ENCODE measurements around the gene WFDC2. TPM values are rescaled to one million over a fixed set of nuclear protein-coding genes. Genes with fewer than 3 reads are reported as not detected.

The WFDC2 gene
- total RNA-seq, 4 donors from 2014 or later, result 2.1 to 12.4 (median 7.9) TPM; not detected in 1

DNA sequence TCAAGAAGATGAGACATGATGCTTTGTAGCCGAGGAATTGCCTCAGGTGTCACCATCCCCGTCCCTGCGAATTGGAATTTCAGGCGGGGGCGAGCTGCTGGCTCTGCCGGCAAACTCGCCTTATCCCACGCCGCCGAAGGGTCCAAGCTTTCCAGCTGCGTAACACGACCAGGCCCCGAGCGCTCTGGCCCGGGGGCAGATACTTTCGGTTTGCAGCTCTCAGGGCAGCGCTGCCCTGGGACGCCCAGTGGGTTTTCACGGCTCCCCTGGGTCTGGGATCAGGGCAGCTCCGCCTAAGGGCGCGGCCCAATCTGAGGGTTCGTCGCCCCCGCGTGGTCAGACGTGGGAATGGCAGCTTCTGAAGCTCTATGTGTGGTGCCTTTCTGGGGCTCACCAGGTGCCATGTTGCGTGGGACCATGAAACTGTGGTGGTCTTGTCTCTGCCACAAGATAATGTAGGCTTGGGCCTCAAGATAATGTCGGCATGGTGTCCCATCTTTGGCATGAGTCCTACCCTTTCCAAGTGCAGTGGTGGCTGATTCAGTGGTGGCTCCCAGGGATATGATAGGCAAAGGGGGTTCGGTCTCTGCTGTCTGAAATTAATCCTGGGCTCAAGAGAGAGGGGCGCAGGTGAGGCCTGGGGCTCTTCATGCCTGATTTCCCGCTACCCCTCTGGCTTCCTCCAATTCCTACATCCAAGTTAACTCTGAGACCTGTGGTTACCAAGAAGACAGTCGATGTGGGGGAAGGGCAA is 32.6 kb upstream of the WFDC2 start:
- H3K27me3 ChIP-seq, result no peaks in the 10 kb centered on the region
- H3K9me3 ChIP-seq, result no peaks in the 10 kb centered on the region
- H3K4me1 ChIP-seq, result peaks cover 0 to 4% (median 1%) of the 10 kb centered on the region in 4 donors
- DNase-seq, result peak; percentile 91 to 97 (median 94)
- peak overlapping the region; percentile 39 to 73 (median 60) for H3K4me3 ChIP-seq
- H3K36me3 ChIP-seq, result no peaks in the 10 kb centered on the region
- H3K27ac ChIP-seq, result peak overlapping the region; percentile 44 to 79 (median 73)
- TF ChIP-seq POLR2A (IDR thresholded peaks at IDR 0.05) (peak in 1 of 2 donors; percentile 28), CTCF (IDR thresholded peaks at IDR 0.05) (peak; percentile 88 to 97 (median 96))

DNA sequence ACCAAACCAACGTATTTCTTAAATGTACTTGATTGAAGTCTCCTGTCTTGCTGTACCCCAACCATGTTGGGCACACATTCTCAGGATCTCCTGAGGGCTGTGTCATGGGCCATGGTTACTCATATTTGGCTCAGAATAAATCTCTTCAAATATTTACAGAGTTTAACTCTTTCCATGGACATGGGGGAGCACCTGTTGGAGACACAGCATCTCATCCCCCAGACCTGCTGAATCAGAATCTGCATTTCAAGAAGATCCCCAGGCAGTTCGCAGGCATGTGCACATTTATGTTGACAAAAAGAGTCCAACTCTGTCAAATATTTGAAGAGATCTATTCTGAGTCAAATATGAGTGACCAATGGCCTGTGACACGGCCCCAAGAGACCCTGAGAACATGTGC is 29.1 kb upstream of the WFDC2 start:
- no peak for TF ChIP-seq CTCF (IDR thresholded peaks at IDR 0.05)
- no peak for TF ChIP-seq POLR2A (IDR thresholded peaks at IDR 0.05)

DNA sequence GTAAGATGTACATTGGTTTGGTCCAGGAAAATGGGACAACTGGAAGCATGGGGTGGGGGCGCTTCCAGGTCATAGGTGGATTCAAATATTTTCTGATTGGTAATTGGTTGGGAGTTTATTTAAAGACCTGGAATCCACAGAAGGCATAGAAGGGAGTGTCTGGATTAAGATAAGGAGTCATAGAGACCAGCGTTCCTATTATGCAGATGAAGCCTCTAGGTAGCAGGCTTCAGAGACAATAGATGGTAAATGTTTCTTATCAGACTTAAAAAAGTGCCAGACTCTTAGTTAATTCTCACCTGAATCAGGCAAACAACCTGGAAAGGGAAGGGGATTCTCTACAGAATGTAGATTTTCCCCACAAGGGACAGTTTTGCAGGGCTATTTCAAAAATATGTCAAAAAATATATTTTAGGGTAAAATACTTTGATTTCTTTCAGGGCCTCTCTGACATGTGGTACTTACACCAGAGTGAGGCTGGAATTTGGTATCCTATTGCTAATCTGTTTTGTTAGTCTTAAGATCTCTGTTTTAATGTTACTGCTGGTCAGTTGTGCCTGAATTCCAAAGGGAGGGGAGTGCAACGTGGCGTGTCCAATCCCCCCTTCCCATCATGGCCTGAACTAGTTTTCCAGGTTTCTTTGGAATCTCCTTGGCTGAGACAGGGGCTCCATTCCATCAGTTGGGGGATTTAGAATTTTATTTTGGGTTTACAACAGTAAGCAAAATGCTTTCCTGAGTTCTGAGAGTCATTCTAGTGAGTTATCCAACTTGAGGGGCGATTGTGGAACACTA is 28.5 kb upstream of the WFDC2 start:
- no peaks in the 10 kb centered on the region for H3K27me3 ChIP-seq
- no peak for DNase-seq
- H3K4me3 ChIP-seq, result no peak overlapping the region
- H3K36me3 ChIP-seq, result no peaks in the 10 kb centered on the region
- no peaks in the 10 kb centered on the region for H3K9me3 ChIP-seq
- TF ChIP-seq CTCF (IDR thresholded peaks at IDR 0.05), result no peak
- TF ChIP-seq POLR2A (IDR thresholded peaks at IDR 0.05), result no peak
- H3K27ac ChIP-seq, result no peak overlapping the region
- peaks cover 0 to 4% (median 0%) of the 10 kb centered on the region in 4 donors for H3K4me1 ChIP-seq

More for the DNA sequence above, 29.1 kb upstream of the WFDC2 start:
- no peak for DNase-seq
- H3K27me3 ChIP-seq, result no peaks in the 10 kb centered on the region
- no peaks in the 10 kb centered on the region for H3K36me3 ChIP-seq
- H3K4me3 ChIP-seq, result no peak overlapping the region
- H3K9me3 ChIP-seq, result no peaks in the 10 kb centered on the region
- no peak overlapping the region for H3K27ac ChIP-seq
- peaks cover 0 to 4% (median 0%) of the 10 kb centered on the region in 4 donors for H3K4me1 ChIP-seq

DNA sequence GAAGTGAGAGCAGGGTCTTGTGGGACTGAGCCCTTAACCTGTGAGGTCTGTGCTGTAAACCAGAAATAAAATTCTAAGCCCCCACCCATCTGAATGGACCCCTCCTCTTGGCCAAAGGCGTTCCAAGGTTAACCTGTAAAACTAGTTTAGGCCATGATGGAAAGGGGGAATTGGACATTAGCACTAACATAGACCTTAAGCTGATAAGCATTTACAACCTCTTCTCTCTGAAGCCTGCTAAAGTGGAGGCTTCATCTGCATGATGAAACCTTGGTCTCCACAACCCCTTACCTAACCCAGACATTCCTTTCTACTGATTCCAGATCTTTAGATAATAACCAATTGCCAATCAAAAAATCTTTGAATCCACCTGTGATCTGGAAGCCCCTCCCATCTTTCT is 27.8 kb upstream of the WFDC2 start:
- Histone ChIP-seq H3K36me3 (no peaks in the 10 kb centered on the region), H3K27ac (no peak overlapping the region), H3K4me3 (no peak overlapping the region), H3K9me3 (no peaks in the 10 kb centered on the region), H3K27me3 (no peaks in the 10 kb centered on the region), H3K4me1 (no peaks in the 10 kb centered on the region)
- TF ChIP-seq CTCF (IDR thresholded peaks at IDR 0.05) (no peak), POLR2A (IDR thresholded peaks at IDR 0.05) (no peak)
- DNase-seq, result no peak

DNA sequence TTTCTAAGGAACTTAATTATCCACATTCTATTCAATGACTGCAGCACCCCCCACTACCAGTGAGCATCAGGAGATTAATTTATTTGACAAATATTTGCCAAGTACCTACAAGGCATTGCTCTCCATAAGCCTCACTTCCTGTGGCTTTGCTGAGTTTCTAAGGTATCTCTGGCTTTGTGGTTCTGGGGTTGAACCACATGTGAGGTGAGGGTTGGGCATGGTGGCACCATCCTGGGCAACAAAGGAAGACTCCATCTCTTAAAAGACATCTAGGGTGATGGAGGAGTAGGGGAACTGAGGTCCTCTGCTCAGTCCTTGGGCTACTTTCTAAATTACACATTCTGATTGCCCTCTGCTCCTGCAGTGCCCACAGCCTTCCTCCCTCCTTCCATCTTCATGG is 25.5 kb upstream of the WFDC2 start:
- Histone ChIP-seq H3K36me3 (no peaks in the 10 kb centered on the region), H3K27ac (no peak overlapping the region), H3K27me3 (no peaks in the 10 kb centered on the region), H3K4me3 (no peak overlapping the region), H3K9me3 (no peaks in the 10 kb centered on the region), H3K4me1 (no peaks in the 10 kb centered on the region)
- TF ChIP-seq POLR2A (IDR thresholded peaks at IDR 0.05) (no peak), CTCF (IDR thresholded peaks at IDR 0.05) (no peak)
- DNase-seq, result no peak

All from Peyer's patch (tissue), 4 donors.